Smooth muscle cell (in vitro differentiated cells): ENCODE data around the gene PTPN7. TPM values are rescaled to one million over a fixed set of nuclear protein-coding genes. Genes with fewer than 3 reads are reported as not detected.
"Not testable (repeated sequence)": the region's sequence is repeated elsewhere in the genome, so short reads cannot be mapped to it uniquely, and the experiment has no call there.

Experiments used
- DNase-seq: peaks from one replicate; lab custom pipeline; 2025; ENCODE audit not compliant: unreplicated experiment; lab: John Stamatoyannopoulos, UW
- H2AFZ ChIP-seq: fragments of 200-600 bp; sonication (generic); 2 replicates; pipeline ENCODE4 v1.6.0; 2016; ENCODE audit warnings: antibody characterized with exemption, low read depth, mild to moderate bottlenecking
- H3F3A ChIP-seq: fragments of 200-600 bp; sonication (generic); 2 replicates; pipeline ENCODE4 v1.6.0; 2017; ENCODE audit warnings: antibody characterized with exemption, low read depth
- H3K27ac ChIP-seq: fragments of 200-600 bp; sonication (generic); 2 replicates; pipeline ENCODE4 v1.5.1; 2016; ENCODE audit warnings: low read depth, mild to moderate bottlenecking
- H3K27me3 ChIP-seq: fragments of 200-600 bp; sonication (generic); 2 replicates; pipeline ENCODE4 v1.6.1; 2016; ENCODE audit warnings: low read depth, mild to moderate bottlenecking
- H3K36me3 ChIP-seq: fragments of 200-600 bp; sonication (generic); 2 replicates; pipeline ENCODE4 v1.5.1; 2016; ENCODE audit warnings: low read depth
- H3K4me1 ChIP-seq: fragments of 200-600 bp; sonication (generic); 2 replicates; pipeline ENCODE4 v1.5.1; 2016; ENCODE audit warnings: low read depth
- H3K4me2 ChIP-seq: fragments of 200-600 bp; sonication (generic); 2 replicates; pipeline ENCODE4 v1.6.0; 2016; ENCODE audit warnings: mild to moderate bottlenecking
- H3K4me3 ChIP-seq: fragments of 200-600 bp; sonication (generic); 2 replicates; pipeline ENCODE4 v1.5.1; 2016; ENCODE audit warnings: mild to moderate bottlenecking
- H3K79me2 ChIP-seq: fragments of 200-600 bp; sonication (generic); 2 replicates; pipeline ENCODE4 v1.6.0; 2016; ENCODE audit warnings: low read depth, mild to moderate bottlenecking
- H3K9ac ChIP-seq: fragments of 200-600 bp; sonication (generic); 2 replicates; pipeline ENCODE4 v1.6.0; 2016; ENCODE audit warnings: low read depth
- H3K9me3 ChIP-seq: fragments of 200-600 bp; sonication (generic); replicated peaks from 2 replicates; pipeline ENCODE4 v1.5.1; 2016; ENCODE audit warnings: low read depth
- H4K20me1 ChIP-seq: fragments of 200-600 bp; sonication (generic); 2 replicates; pipeline ENCODE4 v1.6.0; 2016; ENCODE audit warnings: low read depth
- WGBS: methylation state at CpG from one replicate; pipeline ENCODE4 v1.1.7; 2016; ENCODE audit warnings: low lambda C conversion rate; 5-methylcytosine and 5-hydroxymethylcytosine counted together
- polyA plus RNA-seq: library from polyadenylated mRNA; unstranded; fragments of >200 nt; fragmentation: Nextera tagmentation; extraction: Ambion mirVana; gene quantifications from 2 replicates; pipeline ENCODE4 v1.2.1, GENCODE V29; 2016
- total RNA-seq: library from RNA; depleted of rRNA; stranded (reverse); fragments of >200 nt; gene quantifications from 2 replicates; pipeline ENCODE4 v1.2.3, GENCODE V29; 2014
- TF ChIP-seq, protein P1 (sequence below): fragments of 200-600 bp; sonication (generic); IDR thresholded peaks from 2 replicates; pipeline ENCODE4 v1.5.1; 2017; ENCODE audit warnings: borderline replicate concordance, mild to moderate bottlenecking, antibody characterized with exemption; ENCODE audit not compliant: insufficient read depth, poor library complexity, severe bottlenecking

PTPN7 gene
- total and polyA plus RNA-seq, 2 experiments from 2014 or later, result not detected

DNA sequence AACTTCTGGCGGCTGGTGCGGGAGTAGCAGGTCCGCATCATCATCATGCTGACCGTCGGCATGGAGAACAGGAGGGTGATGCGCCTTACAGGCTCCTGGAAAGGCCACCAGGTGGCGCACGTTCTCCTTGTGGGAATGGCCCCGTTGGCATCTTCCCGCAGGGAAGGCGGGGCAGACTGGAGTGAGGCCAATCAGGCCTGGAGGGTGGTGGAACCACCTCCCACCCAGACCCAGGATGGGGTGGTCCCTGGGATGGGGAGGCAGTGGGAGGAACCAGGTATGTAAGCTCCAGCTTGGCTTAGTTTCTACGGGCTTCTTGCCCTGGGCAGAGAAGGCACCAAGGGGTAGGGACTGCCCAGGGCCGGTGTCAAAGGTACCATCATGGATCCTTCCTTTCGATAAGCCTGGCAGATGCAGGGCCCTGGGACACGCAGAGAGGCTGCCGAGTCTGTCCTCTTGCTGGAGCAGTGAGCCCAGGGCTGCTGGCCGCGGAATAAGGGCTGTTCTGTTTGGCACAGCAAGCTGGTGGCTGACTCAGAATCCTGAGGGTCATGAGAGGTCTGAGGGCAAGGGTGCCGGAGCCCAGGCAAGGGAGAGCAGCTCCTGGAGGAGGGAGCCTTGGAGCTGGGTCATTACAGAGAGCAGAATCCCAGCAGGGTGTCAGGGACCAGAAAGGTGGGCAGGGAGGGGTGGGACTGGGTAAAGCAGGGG lies 24.5 kb upstream of the PTPN7 start:
- Histone ChIP-seq H3K79me2 (no peaks in the 10 kb centered on the region), H3K4me2 (peak overlapping the region; percentile 48), H3K27me3 (no peaks in the 10 kb centered on the region), H3K4me1 (peaks cover 2% of the 10 kb centered on the region), H3K4me3 (no peak overlapping the region), H3K9me3 (no peaks in the 10 kb centered on the region), H3K27ac (no peak overlapping the region), H3K36me3 (no peaks in the 10 kb centered on the region), H3K9ac (no peak overlapping the region), H2AFZ (peak overlapping the region; percentile 31), H4K20me1 (no peaks in the 10 kb centered on the region), H3F3A (no peaks in the 10 kb centered on the region)
- TF ChIP-seq, protein P1, sequence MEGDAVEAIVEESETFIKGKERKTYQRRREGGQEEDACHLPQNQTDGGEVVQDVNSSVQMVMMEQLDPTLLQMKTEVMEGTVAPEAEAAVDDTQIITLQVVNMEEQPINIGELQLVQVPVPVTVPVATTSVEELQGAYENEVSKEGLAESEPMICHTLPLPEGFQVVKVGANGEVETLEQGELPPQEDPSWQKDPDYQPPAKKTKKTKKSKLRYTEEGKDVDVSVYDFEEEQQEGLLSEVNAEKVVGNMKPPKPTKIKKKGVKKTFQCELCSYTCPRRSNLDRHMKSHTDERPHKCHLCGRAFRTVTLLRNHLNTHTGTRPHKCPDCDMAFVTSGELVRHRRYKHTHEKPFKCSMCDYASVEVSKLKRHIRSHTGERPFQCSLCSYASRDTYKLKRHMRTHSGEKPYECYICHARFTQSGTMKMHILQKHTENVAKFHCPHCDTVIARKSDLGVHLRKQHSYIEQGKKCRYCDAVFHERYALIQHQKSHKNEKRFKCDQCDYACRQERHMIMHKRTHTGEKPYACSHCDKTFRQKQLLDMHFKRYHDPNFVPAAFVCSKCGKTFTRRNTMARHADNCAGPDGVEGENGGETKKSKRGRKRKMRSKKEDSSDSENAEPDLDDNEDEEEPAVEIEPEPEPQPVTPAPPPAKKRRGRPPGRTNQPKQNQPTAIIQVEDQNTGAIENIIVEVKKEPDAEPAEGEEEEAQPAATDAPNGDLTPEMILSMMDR, result peak; percentile 93
- WGBS, result 24% methylated on average over 19 of the region's 19 CpGs
- DNase-seq, result peak; percentile 54

DNA sequence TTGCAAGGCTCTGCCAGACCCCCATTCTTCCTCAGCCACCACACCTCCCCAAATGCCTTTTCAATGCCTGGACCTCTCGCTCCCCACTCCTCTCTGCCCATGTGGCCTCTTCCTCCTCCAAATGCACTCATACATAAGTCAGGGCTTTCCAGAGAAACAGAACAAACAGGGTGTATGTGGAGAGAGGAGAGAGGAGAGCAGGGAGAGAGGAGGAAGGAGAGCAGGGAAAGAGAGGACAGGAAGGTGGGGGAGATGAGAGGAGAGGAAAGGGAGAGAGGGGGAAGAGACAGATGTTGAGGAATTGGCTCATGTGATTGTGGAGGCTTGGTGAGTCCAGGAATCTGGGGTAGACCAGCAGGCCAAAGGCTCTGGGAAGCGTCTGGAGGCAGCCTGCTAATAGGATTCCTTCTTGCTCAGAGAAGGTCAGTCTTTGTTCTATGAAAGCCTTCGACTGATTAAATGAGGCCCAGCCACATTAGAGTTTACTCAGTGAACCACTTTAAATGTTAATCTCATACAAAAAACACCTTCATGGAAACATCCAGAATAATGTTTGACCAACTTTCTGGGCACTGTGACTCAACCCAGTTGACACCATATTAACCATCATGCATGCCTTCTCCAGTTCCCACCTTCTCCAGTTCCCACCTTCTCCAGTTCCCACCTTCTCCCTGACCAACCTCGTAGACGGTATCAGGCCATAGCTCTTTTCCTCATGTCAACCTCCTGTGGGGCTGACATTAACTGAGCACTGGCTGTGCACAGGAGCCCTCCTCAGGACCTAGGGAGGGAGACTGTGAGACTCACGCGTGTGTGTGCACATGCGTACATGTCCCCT lies 21.9 kb upstream of the PTPN7 start:
- no peak overlapping the region for H3K4me3 ChIP-seq
- no peak overlapping the region for H3K9ac ChIP-seq
- H3K79me2 ChIP-seq, result no peaks in the 10 kb centered on the region
- no peaks in the 10 kb centered on the region for H3K9me3 ChIP-seq
- TF ChIP-seq, protein P1, result no peak
- no peak overlapping the region for H3K4me2 ChIP-seq
- no peak for DNase-seq
- H3K27ac ChIP-seq, result no peak overlapping the region
- no peaks in the 10 kb centered on the region for H4K20me1 ChIP-seq
- H3K36me3 ChIP-seq, result no peaks in the 10 kb centered on the region
- no peak overlapping the region for H2AFZ ChIP-seq
- 91% methylated on average over 8 of the region's 8 CpGs for WGBS
- peaks cover 2% of the 10 kb centered on the region for H3K4me1 ChIP-seq
- no peaks in the 10 kb centered on the region for H3F3A ChIP-seq
- no peaks in the 10 kb centered on the region for H3K27me3 ChIP-seq

DNA sequence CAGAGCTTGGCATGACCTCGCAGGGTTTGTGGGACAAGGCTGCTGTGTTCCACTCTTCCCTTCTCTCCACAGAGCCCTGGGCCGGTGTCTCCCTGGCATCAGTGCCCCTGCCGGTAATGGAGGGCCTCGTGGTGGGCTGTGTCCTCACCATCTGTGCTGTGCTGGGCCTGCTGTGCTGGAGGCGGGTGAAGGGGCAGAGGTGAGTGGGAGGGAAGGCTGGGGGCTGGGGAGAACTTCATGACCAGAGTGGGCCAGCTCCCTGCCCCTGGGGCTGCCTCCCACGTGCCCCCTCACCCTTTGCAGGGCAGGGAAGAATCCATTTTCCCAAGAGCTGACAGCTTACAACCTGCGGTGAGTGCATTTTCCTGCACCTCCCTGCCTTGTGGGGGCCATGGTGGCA lies 21.2 kb upstream of the PTPN7 start:
- no peak overlapping the region for H3K4me3 ChIP-seq
- H2AFZ ChIP-seq, result no peak overlapping the region
- no peak overlapping the region for H3K4me2 ChIP-seq
- H3K27me3 ChIP-seq, result no peaks in the 10 kb centered on the region
- peaks cover 2% of the 10 kb centered on the region for H3K4me1 ChIP-seq
- H3K9ac ChIP-seq, result no peak overlapping the region
- 90% methylated on average over 6 of the region's 7 CpGs for WGBS
- no peaks in the 10 kb centered on the region for H3K79me2 ChIP-seq
- H4K20me1 ChIP-seq, result no peaks in the 10 kb centered on the region
- H3K9me3 ChIP-seq, result no peaks in the 10 kb centered on the region
- H3F3A ChIP-seq, result no peaks in the 10 kb centered on the region
- no peak overlapping the region for H3K27ac ChIP-seq
- H3K36me3 ChIP-seq, result no peaks in the 10 kb centered on the region
- no peak for DNase-seq
- TF ChIP-seq, protein P1, result no peak

DNA sequence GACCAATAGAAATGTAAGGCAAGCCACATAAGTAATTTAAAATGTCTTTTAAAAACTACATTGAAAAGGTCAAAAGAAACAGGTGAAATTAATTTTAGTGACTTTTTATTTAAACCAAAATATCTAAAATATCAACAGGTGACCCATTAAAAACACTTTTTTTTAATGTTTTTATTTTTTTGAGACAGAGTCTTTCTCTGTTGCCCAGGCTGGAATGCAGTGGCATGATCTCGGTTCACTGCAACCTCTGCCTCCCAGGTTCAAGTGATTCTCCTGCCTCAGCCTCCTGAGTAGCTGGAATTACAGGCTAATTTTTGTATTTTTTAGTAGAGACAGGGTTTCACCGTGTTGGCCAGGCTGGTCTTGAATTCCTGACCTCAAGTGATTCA lies 20.3 kb upstream of the PTPN7 start:
- DNase-seq, H3K4me1 ChIP-seq, H3K4me3 ChIP-seq, H3K27me3 ChIP-seq, H3K9ac ChIP-seq, H2AFZ ChIP-seq, H3K27ac ChIP-seq, H3K9me3 ChIP-seq, H3K79me2 ChIP-seq, H3K36me3 ChIP-seq, H3F3A ChIP-seq, H4K20me1 ChIP-seq, H3K4me2 ChIP-seq: not testable (repeated sequence)
- WGBS, result 77% methylated on average over 2 of the region's 2 CpGs
